ENCODE results near the gene AMPD3. TPM values are rescaled to one million over a fixed set of nuclear protein-coding genes. Genes with fewer than 3 reads are reported as not detected.
A peak's percentile ranks its signal among the peaks of the same experiment; 100 is the strongest.

AMPD3 gene
- total RNA-seq, 1 experiment from 2014 or later: 17.4 TPM

DNA sequence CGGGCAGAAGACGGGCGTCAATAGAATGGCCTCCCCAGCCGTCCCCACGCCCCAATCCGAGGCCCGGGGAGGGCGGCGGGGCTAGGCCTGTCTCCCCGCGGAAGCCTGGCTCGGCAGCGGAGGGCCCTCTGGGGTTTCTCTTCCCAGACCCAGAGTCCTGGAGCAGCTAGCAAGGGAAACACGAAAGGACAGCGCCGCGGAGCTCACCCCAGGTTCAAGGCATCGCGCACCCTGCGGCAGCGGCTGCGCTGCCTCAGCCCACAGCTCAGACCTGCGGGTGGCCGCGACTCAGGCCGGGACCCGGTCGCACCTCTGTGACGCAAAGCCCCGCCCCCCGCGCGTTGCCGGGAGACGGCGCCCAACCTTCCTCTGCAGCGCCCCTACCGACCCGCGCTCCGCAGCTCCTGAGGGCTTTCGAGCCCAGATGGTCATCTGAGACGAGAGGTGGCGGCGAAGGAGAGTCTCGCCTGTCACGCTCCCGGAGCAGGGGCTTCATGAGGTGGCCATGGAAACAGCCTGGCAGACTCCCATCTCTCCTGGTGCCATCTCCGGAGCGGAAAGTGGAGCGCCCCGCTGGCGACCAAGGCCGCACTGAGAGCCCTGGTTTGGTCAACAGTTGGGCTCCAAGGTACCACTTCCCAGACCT is 86.0 kb downstream of the AMPD3 start, which contains the start of gene RNF141:
TSS of gene RNF141 (minus strand) at position 273 of the 646 bp plus-strand sequence. CDS start 7,029 bp downstream, outside the sequence.
- Histone ChIP-seq H3K27me3 (ENCODE audit: insufficient read depth, low read depth) (no peaks in the 10 kb centered on the region), H2AFZ (peak within 1 kb of the TSS; percentile 85), H4K20me1 (ENCODE audit: insufficient read depth) (no peaks in the 10 kb centered on the region), H3K36me3 (ENCODE audit: low read depth) (no peaks in the 10 kb centered on the region), H3K9me2 (ENCODE audit: insufficient read depth) (no peaks in the 10 kb centered on the region), H3K4me2 (peak within 1 kb of the TSS; percentile 90), H3K4me3 (peak within 1 kb of the TSS; percentile 89), H3K79me2 (ENCODE audit: low read depth) (peaks cover 29% of the 10 kb centered on the region), H3K27ac (peak within 1 kb of the TSS; percentile 69), H3F3A (ENCODE audit: insufficient read depth, low read depth) (no peaks in the 10 kb centered on the region), H3K4me1 (replicated peaks; ENCODE audit: insufficient read depth) (peaks cover 21% of the 10 kb centered on the region), H3K9me3 (ENCODE audit: insufficient read depth, low read depth) (no peaks in the 10 kb centered on the region)
- ChIA-PET CTCF (interaction anchor here (0.6 to 1.3 kb wide), 5 partner anchors 12 to 273 kb away, joined by 3 to 13 read pairs (median 4); no protein-coding TSS in a partner anchor), POLR2A (ENCODE audit: unreplicated experiment) (no interaction called here)
- DNase-seq: peak; percentile 74 to 93
- no peak for TF ChIP-seq EZH2 (IDR thresholded peaks at IDR 0.05; ENCODE audit: low read depth)
- TF ChIP-seq, protein P1, sequence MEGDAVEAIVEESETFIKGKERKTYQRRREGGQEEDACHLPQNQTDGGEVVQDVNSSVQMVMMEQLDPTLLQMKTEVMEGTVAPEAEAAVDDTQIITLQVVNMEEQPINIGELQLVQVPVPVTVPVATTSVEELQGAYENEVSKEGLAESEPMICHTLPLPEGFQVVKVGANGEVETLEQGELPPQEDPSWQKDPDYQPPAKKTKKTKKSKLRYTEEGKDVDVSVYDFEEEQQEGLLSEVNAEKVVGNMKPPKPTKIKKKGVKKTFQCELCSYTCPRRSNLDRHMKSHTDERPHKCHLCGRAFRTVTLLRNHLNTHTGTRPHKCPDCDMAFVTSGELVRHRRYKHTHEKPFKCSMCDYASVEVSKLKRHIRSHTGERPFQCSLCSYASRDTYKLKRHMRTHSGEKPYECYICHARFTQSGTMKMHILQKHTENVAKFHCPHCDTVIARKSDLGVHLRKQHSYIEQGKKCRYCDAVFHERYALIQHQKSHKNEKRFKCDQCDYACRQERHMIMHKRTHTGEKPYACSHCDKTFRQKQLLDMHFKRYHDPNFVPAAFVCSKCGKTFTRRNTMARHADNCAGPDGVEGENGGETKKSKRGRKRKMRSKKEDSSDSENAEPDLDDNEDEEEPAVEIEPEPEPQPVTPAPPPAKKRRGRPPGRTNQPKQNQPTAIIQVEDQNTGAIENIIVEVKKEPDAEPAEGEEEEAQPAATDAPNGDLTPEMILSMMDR (conservative IDR thresholded peaks at IDR 0.05): peak; percentile 59; the same call in 1 of the 2 replicates
- intact Hi-C loops (cut with micrococcal nuclease; ENCODE audit: unreplicated experiment): loop anchor here (1.0 to 5.0 kb wide), 3 partner anchors 48 to 194 kb away; no protein-coding TSS in a partner anchor
- no TSS peak for BruUV-seq (replicated peaks)

DNA sequence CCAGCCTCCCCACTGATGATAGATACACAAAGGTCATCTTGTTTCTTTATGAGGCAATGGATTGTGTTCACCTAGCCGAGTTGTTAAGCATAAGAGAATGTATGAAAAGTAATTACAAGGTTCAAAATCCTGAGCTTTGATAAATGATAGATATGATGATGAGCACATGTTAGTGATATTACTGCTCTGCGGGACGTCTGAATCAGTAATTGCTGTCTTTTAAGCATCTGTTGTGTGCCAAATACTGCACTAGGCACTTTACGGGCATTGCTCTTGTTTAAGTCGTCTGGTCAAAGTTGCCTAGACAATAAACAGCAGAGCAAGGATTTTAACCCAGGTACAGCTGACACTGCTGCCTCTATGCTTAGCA is 86.5 kb downstream of the AMPD3 start:
- Histone ChIP-seq H2AFZ (peak overlapping the region; percentile 85), H3K4me2 (peak overlapping the region; percentile 90), H3K9me3 (ENCODE audit: insufficient read depth, low read depth) (no peaks in the 10 kb centered on the region), H3K4me3 (peak overlapping the region; percentile 89), H3K4me1 (replicated peaks; ENCODE audit: insufficient read depth) (peaks cover 21% of the 10 kb centered on the region), H4K20me1 (ENCODE audit: insufficient read depth) (no peaks in the 10 kb centered on the region), H3K9me2 (ENCODE audit: insufficient read depth) (no peaks in the 10 kb centered on the region), H3K27ac (0 out of 2 replicates have a peak overlapping the region, but pooled peaks have one; percentile 30), H3K27me3 (ENCODE audit: insufficient read depth, low read depth) (no peaks in the 10 kb centered on the region), H3F3A (ENCODE audit: insufficient read depth, low read depth) (no peaks in the 10 kb centered on the region), H3K79me2 (ENCODE audit: low read depth) (peaks cover 29% of the 10 kb centered on the region), H3K36me3 (ENCODE audit: low read depth) (no peaks in the 10 kb centered on the region)
- CTCF ChIA-PET: interaction anchor here (0.6 to 1.3 kb wide), 2 partner anchors 13 to 18 kb away, joined by 4 read pairs; no protein-coding TSS in a partner anchor
- peak in 1 of 2 experiments; percentile 50 for DNase-seq
- BruUV-seq (replicated peaks): TSS peak; percentile 68
- TF ChIP-seq EZH2 (IDR thresholded peaks at IDR 0.05; ENCODE audit: low read depth): no peak
- TF ChIP-seq, protein P1 (conservative IDR thresholded peaks at IDR 0.05): no peak
- POLR2A ChIA-PET (ENCODE audit: unreplicated experiment): interaction anchor here (0.7 kb wide), 1 partner anchor 15 kb away, joined by 4 read pairs; no protein-coding TSS in a partner anchor
- intact Hi-C loops (cut with micrococcal nuclease; ENCODE audit: unreplicated experiment): loop anchor here (2.0 to 5.0 kb wide), 2 partner anchors 47 to 116 kb away; no protein-coding TSS in a partner anchor

DNA sequence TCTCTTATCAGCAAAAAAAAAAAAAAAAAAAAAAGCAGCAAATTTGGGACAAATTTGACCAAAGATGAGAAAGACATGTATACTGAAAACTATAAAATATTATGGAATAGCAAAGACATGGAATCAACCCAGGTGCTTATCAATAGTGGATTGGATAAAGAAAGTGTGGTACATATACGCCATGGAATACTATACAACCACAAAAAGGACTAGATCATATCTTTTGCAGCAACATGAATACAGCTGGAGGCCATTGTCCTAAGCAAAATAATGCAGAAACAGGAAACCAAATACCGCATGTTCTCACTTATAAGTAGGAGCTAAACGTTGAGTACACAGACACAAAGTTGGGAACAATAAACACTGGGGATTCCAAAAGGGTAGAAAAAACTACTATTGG is 87.7 kb downstream of the AMPD3 start:
- no peaks in the 10 kb centered on the region for H3K27me3 ChIP-seq (ENCODE audit: insufficient read depth, low read depth)
- intact Hi-C loops (cut with micrococcal nuclease; ENCODE audit: unreplicated experiment): loop anchor here (5.0 kb wide), 1 partner anchor 115 kb away; no protein-coding TSS in a partner anchor
- H4K20me1 ChIP-seq (ENCODE audit: insufficient read depth): no peaks in the 10 kb centered on the region
- DNase-seq: no peak
- no peak for TF ChIP-seq EZH2 (IDR thresholded peaks at IDR 0.05; ENCODE audit: low read depth)
- TF ChIP-seq, protein P1 (conservative IDR thresholded peaks at IDR 0.05): no peak
- CTCF ChIA-PET: no interaction called here
- POLR2A ChIA-PET (ENCODE audit: unreplicated experiment): no interaction called here
- H3F3A ChIP-seq (ENCODE audit: insufficient read depth, low read depth): no peaks in the 10 kb centered on the region
- no peak overlapping the region for H3K27ac ChIP-seq
- H3K4me3 ChIP-seq: no peak overlapping the region
- H3K9me2 ChIP-seq (ENCODE audit: insufficient read depth): no peaks in the 10 kb centered on the region
- no peak overlapping the region for H3K4me2 ChIP-seq
- peaks cover 21% of the 10 kb centered on the region for H3K4me1 ChIP-seq (replicated peaks; ENCODE audit: insufficient read depth)
- peaks cover 26% of the 10 kb centered on the region for H3K79me2 ChIP-seq (ENCODE audit: low read depth)
- no TSS peak for BruUV-seq (replicated peaks)
- H3K9me3 ChIP-seq (ENCODE audit: insufficient read depth, low read depth): no peaks in the 10 kb centered on the region
- no peak overlapping the region for H2AFZ ChIP-seq
- no peaks in the 10 kb centered on the region for H3K36me3 ChIP-seq (ENCODE audit: low read depth)
